ENCODE results near the gene SMARCA2. TPM values are rescaled to one million over a fixed set of nuclear protein-coding genes. Genes with fewer than 3 reads are reported as not detected.

Gene SMARCA2
- polyA plus RNA-seq, 1 donor from 2014 or later, result 150 TPM

DNA sequence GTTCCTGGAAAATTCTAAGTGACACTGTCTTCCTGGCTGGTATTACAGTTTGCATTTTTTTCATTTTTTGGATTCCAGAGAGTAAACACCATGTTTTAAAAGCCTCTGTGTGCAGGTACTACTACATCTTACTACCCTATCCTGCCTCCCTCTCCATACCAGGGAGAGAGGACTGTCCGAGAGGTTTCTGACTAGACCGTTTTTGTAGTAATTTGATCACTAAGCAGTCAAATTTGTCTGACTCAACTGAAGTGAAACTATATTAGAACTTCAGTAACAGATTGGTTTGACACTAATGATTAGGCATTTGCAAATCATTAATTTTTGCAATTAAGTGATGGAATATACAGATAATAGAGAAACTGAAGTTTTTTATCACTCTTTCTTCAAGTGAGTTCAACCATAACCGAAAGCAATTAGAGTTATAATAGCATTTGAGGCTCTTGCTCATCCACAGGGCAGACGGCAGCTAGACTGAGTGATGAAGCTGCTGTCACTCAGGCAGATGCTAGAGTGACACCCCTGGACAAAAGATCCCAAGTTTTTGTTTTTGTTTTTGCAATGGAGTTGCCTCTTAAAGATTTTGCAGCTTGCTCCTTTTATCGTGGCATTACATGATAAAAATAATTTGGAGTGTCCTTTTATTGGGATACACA is 44.3 kb downstream of the SMARCA2 start:
- Histone ChIP-seq H3F3A (ENCODE audit: insufficient read depth, low read length, poor library complexity, severe bottlenecking) (no peaks in the 10 kb centered on the region), H3K27ac (ENCODE audit: low read length) (no peak overlapping the region), H3K4me3 (ENCODE audit: low read length) (no peak overlapping the region), H3K9me3 (ENCODE audit: low read length) (no peaks in the 10 kb centered on the region), H3K9me2 (ENCODE audit: insufficient read depth, low read length) (no peaks in the 10 kb centered on the region), H3K36me3 (ENCODE audit: insufficient read depth, low read length) (peaks cover 8% of the 10 kb centered on the region), H3K4me2 (ENCODE audit: low read length) (no peak overlapping the region), H3K27me3 (ENCODE audit: insufficient read depth, low read depth, low read length) (no peaks in the 10 kb centered on the region), H3K79me2 (replicated peaks; ENCODE audit: insufficient read depth, low read length) (no peaks in the 10 kb centered on the region), H2AFZ (ENCODE audit: low read depth, low read length) (no peak overlapping the region), H3K9ac (ENCODE audit: low read length) (no peak overlapping the region), H4K20me1 (ENCODE audit: insufficient read depth) (no peaks in the 10 kb centered on the region)
- TF ChIP-seq EP300 (conservative IDR thresholded peaks at IDR 0.05; ENCODE audit: poor library complexity, severe bottlenecking), result no peak
- no peak for TF ChIP-seq SMC3 (conservative IDR thresholded peaks at IDR 0.05; ENCODE audit: poor library complexity)
- TF ChIP-seq, protein P1, sequence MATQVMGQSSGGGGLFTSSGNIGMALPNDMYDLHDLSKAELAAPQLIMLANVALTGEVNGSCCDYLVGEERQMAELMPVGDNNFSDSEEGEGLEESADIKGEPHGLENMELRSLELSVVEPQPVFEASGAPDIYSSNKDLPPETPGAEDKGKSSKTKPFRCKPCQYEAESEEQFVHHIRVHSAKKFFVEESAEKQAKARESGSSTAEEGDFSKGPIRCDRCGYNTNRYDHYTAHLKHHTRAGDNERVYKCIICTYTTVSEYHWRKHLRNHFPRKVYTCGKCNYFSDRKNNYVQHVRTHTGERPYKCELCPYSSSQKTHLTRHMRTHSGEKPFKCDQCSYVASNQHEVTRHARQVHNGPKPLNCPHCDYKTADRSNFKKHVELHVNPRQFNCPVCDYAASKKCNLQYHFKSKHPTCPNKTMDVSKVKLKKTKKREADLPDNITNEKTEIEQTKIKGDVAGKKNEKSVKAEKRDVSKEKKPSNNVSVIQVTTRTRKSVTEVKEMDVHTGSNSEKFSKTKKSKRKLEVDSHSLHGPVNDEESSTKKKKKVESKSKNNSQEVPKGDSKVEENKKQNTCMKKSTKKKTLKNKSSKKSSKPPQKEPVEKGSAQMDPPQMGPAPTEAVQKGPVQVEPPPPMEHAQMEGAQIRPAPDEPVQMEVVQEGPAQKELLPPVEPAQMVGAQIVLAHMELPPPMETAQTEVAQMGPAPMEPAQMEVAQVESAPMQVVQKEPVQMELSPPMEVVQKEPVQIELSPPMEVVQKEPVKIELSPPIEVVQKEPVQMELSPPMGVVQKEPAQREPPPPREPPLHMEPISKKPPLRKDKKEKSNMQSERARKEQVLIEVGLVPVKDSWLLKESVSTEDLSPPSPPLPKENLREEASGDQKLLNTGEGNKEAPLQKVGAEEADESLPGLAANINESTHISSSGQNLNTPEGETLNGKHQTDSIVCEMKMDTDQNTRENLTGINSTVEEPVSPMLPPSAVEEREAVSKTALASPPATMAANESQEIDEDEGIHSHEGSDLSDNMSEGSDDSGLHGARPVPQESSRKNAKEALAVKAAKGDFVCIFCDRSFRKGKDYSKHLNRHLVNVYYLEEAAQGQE (IDR thresholded peaks at IDR 0.05; ENCODE audit: borderline replicate concordance), result no peak
- no peak for TF ChIP-seq POLR2AphosphoS5 (IDR thresholded peaks at IDR 0.05)
- TF ChIP-seq, protein P2, sequence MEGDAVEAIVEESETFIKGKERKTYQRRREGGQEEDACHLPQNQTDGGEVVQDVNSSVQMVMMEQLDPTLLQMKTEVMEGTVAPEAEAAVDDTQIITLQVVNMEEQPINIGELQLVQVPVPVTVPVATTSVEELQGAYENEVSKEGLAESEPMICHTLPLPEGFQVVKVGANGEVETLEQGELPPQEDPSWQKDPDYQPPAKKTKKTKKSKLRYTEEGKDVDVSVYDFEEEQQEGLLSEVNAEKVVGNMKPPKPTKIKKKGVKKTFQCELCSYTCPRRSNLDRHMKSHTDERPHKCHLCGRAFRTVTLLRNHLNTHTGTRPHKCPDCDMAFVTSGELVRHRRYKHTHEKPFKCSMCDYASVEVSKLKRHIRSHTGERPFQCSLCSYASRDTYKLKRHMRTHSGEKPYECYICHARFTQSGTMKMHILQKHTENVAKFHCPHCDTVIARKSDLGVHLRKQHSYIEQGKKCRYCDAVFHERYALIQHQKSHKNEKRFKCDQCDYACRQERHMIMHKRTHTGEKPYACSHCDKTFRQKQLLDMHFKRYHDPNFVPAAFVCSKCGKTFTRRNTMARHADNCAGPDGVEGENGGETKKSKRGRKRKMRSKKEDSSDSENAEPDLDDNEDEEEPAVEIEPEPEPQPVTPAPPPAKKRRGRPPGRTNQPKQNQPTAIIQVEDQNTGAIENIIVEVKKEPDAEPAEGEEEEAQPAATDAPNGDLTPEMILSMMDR (IDR thresholded peaks at IDR 0.05; ENCODE audit: poor library complexity, severe bottlenecking), result no peak
- no peak for TF ChIP-seq MXI1 (conservative IDR thresholded peaks at IDR 0.05; ENCODE audit: poor library complexity, severe bottlenecking)
- TF ChIP-seq TAF1 (IDR thresholded peaks at IDR 0.05; ENCODE audit: low read depth), result no peak
- TF ChIP-seq RAD21 (conservative IDR thresholded peaks at IDR 0.05), result no peak
- TF ChIP-seq EZH2 (IDR thresholded peaks at IDR 0.05; ENCODE audit: borderline replicate concordance, insufficient read depth, low read length, poor library complexity, severe bottlenecking), result no peak

- H3K27me3 ChIP-seq (ENCODE audit: insufficient read depth, low read depth, low read length), result no peaks in the 10 kb centered on the region
- no peak overlapping the region for H3K4me2 ChIP-seq (ENCODE audit: low read length)
- no peak overlapping the region for H3K27ac ChIP-seq (ENCODE audit: low read length)
- no peak overlapping the region for H2AFZ ChIP-seq (ENCODE audit: low read depth, low read length)
- H3K9me2 ChIP-seq (ENCODE audit: insufficient read depth, low read length), result no peaks in the 10 kb centered on the region
- H3K4me3 ChIP-seq (ENCODE audit: low read length), result no peak overlapping the region
- no peaks in the 10 kb centered on the region for H3K79me2 ChIP-seq (replicated peaks; ENCODE audit: insufficient read depth, low read length)
- H4K20me1 ChIP-seq (ENCODE audit: insufficient read depth), result no peaks in the 10 kb centered on the region
- H3F3A ChIP-seq (ENCODE audit: insufficient read depth, low read length, poor library complexity, severe bottlenecking), result no peaks in the 10 kb centered on the region
- no peak overlapping the region for H3K9ac ChIP-seq (ENCODE audit: low read length)
- no peaks in the 10 kb centered on the region for H3K9me3 ChIP-seq (ENCODE audit: low read length)
- peaks cover 8% of the 10 kb centered on the region for H3K36me3 ChIP-seq (ENCODE audit: insufficient read depth, low read length)
- TF ChIP-seq, protein P1 (IDR thresholded peaks at IDR 0.05; ENCODE audit: borderline replicate concordance), result no peak
- TF ChIP-seq TAF1 (IDR thresholded peaks at IDR 0.05; ENCODE audit: low read depth) (no peak), EZH2 (IDR thresholded peaks at IDR 0.05; ENCODE audit: borderline replicate concordance, insufficient read depth, low read length, poor library complexity, severe bottlenecking) (no peak), RAD21 (conservative IDR thresholded peaks at IDR 0.05) (no peak), POLR2AphosphoS5 (IDR thresholded peaks at IDR 0.05) (no peak), MXI1 (conservative IDR thresholded peaks at IDR 0.05; ENCODE audit: poor library complexity, severe bottlenecking) (no peak), SMC3 (conservative IDR thresholded peaks at IDR 0.05; ENCODE audit: poor library complexity) (no peak), EP300 (conservative IDR thresholded peaks at IDR 0.05; ENCODE audit: poor library complexity, severe bottlenecking) (no peak)
- TF ChIP-seq, protein P2 (IDR thresholded peaks at IDR 0.05; ENCODE audit: poor library complexity, severe bottlenecking), result no peak
Measured at GRCh38 chr9:2060424-2060823, 45.3 kb downstream of the SMARCA2 start.
